ENCODE results near the gene PLA2G2A. TPM values are rescaled to one million over a fixed set of nuclear protein-coding genes. Genes with fewer than 3 reads are reported as not detected.

The PLA2G2A gene
- total RNA-seq (2022; extraction: Qiagen RNA extraction; ENCODE audit: low read depth), result not detected in 5 replicates

GRCh38 chr1:19979494-19979977 lies at the start of gene PLA2G2A:
TSS of gene PLA2G2A (minus strand) at chr1:19979618. CDS start at chr1:19978773, 845 bp downstream.

Other genes with a start within 250 kb of the PLA2G2A start
- gene TMCO4, start 179.7 kb downstream of the PLA2G2A start, total RNA-seq (2022; extraction: Qiagen RNA extraction; ENCODE audit: low read depth), result 5.0 to 8.0 TPM (median 6.5 TPM) in 5 replicates
- not detected in 5 replicates for gene RNF186, start 164.3 kb downstream of the PLA2G2A start, total RNA-seq (2022; extraction: Qiagen RNA extraction; ENCODE audit: low read depth)
- 2.6 to 4.0 TPM (median 2.7 TPM) in 5 replicates for gene OTUD3, start 97.2 kb downstream of the PLA2G2A start, total RNA-seq (2022; extraction: Qiagen RNA extraction; ENCODE audit: low read depth)
- gene PLA2G2E, start 56.0 kb downstream of the PLA2G2A start, total RNA-seq (2022; extraction: Qiagen RNA extraction; ENCODE audit: low read depth), result not detected in 5 replicates
- gene PLA2G5, start 90.6 kb upstream of the PLA2G2A start, total RNA-seq (2022; extraction: Qiagen RNA extraction; ENCODE audit: low read depth), result not detected in 5 replicates
- not detected in 5 replicates for gene PLA2G2D, start 139.9 kb upstream of the PLA2G2A start, total RNA-seq (2022; extraction: Qiagen RNA extraction; ENCODE audit: low read depth)
- gene PLA2G2F, start 159.7 kb upstream of the PLA2G2A start, total RNA-seq (2022; extraction: Qiagen RNA extraction; ENCODE audit: low read depth), result not detected in 5 replicates
- gene UBXN10, start 206.5 kb upstream of the PLA2G2A start, total RNA-seq (2022; extraction: Qiagen RNA extraction; ENCODE audit: low read depth), result not detected in 5 replicates
- gene PLA2G2C, start 206.9 kb upstream of the PLA2G2A start, total RNA-seq (2022; extraction: Qiagen RNA extraction; ENCODE audit: low read depth), result not detected in 5 replicates